WTC11 (cell line): Measurements from ENCODE around the gene SIGLEC7. TPM values are rescaled to one million over a fixed set of nuclear protein-coding genes. Genes with fewer than 3 reads are reported as not detected.

ENCODE experiments used
- ATAC-seq: fragments of 200-7000 bp; cut with Tn5 transposase; 2 replicates; pipeline ENCODE4 v1.10.0; 2021; ENCODE audit warnings: mild to moderate bottlenecking, moderate library complexity
- CTCF ChIA-PET: fragments of 300-600 bp; sonication (Branson Sonifier 250); formaldehyde crosslinking; loops from one replicate; lab custom pipeline; 2021; ENCODE audit warnings: antibody characterized with exemption; lab: Charles Lee
- POLR2A ChIA-PET: fragments of 350-600 bp; sonication (Branson Sonifier 250); formaldehyde crosslinking; loops from one replicate; lab custom pipeline; 2021; ENCODE audit warnings: antibody characterized with exemption; lab: Charles Lee
- DNase-seq: peaks from one replicate; pipeline ENCODE4 v3.0.0; 2021; ENCODE audit warnings: low spot score
- H3K27ac Mint-ChIP-seq: 2 replicates; pipeline ENCODE4 v1.8.0; 2021; ENCODE audit warnings: mixed read lengths
- H3K27me3 Mint-ChIP-seq: 2 replicates; pipeline ENCODE4 v1.8.0; 2021; ENCODE audit warnings: low read depth, mild to moderate bottlenecking, moderate library complexity, mixed read lengths
- H3K36me3 Mint-ChIP-seq: 2 replicates; pipeline ENCODE4 v1.8.0; 2021; ENCODE audit warnings: mixed read lengths
- H3K4me1 Mint-ChIP-seq: 2 replicates; pipeline ENCODE4 v1.8.0; 2022; ENCODE audit warnings: mixed read lengths
- H3K4me3 Mint-ChIP-seq: 2 replicates; pipeline ENCODE4 v1.8.0; 2021; ENCODE audit warnings: mild to moderate bottlenecking, moderate library complexity, mixed read lengths
- H3K9me3 Mint-ChIP-seq: 2 replicates; pipeline ENCODE4 v1.8.0; 2021; ENCODE audit warnings: mixed read lengths
- ATF1 ChIP-seq: sonication (generic); formaldehyde crosslinking; IDR thresholded peaks from 2 replicates; pipeline ENCODE4 v1.8.1; 2023; ENCODE audit warnings: mild to moderate bottlenecking, moderate library complexity, missing genetic modification reagents
- FOXJ3 ChIP-seq: sonication (generic); formaldehyde crosslinking; IDR thresholded peaks from 2 replicates; pipeline ENCODE4 v1.9.0; 2021; ENCODE audit warnings: missing genetic modification reagents, mild to moderate bottlenecking, borderline replicate concordance
- GRHL2 ChIP-seq: fragments of 250-450 bp; sonication (Bioruptor Pico); IDR thresholded peaks from 2 replicates; pipeline ENCODE4 v1.8.0; 2022; ENCODE audit warnings: mild to moderate bottlenecking, moderate library complexity; ENCODE audit not compliant: insufficient replicate concordance, severe bottlenecking
- GTF2I ChIP-seq: fragments of 250-450 bp; sonication (Bioruptor Pico); conservative IDR thresholded peaks from 2 replicates; pipeline ENCODE4 v1.4.0; 2021; ENCODE audit warnings: mild to moderate bottlenecking
- IRF2 ChIP-seq: sonication (generic); formaldehyde crosslinking; IDR thresholded peaks from 2 replicates; pipeline ENCODE4 v1.8.0; 2022; ENCODE audit warnings: low read depth, missing genetic modification reagents, borderline replicate concordance
- JUN ChIP-seq: sonication (generic); formaldehyde crosslinking; IDR thresholded peaks from 2 replicates; pipeline ENCODE4 v1.8.0; 2023; ENCODE audit warnings: mild to moderate bottlenecking, missing genetic modification reagents
- MYBL2 ChIP-seq: sonication (generic); formaldehyde crosslinking; IDR thresholded peaks from 2 replicates; pipeline ENCODE4 v1.8.1; 2023; ENCODE audit warnings: mild to moderate bottlenecking, moderate library complexity, missing genetic modification reagents
- NFATC4 ChIP-seq: fragments of 250-450 bp; sonication (Bioruptor Pico); IDR thresholded peaks from 2 replicates; pipeline ENCODE4 v1.9.0; 2021; ENCODE audit warnings: mild to moderate bottlenecking
- OVOL2 ChIP-seq: fragments of 250-450 bp; sonication (Bioruptor Pico); IDR thresholded peaks from 2 replicates; pipeline ENCODE4 v1.9.0; 2021; ENCODE audit warnings: mild to moderate bottlenecking, borderline replicate concordance
- SP1 ChIP-seq: sonication (generic); formaldehyde crosslinking; conservative IDR thresholded peaks from 2 replicates; pipeline ENCODE4 v1.8.1; 2022; ENCODE audit warnings: missing genetic modification reagents
- ZNF219 ChIP-seq: sonication (generic); formaldehyde crosslinking; IDR thresholded peaks from 2 replicates; pipeline ENCODE4 v1.8.0; 2023; ENCODE audit warnings: missing genetic modification reagents, mild to moderate bottlenecking, borderline replicate concordance
- ZNF416 ChIP-seq: fragments of 250-450 bp; sonication (Bioruptor Pico); IDR thresholded peaks from 2 replicates; pipeline ENCODE4 v1.9.0; 2021; ENCODE audit warnings: mild to moderate bottlenecking, inconsistent platforms
- total RNA-seq: library from RNA; stranded (reverse); gene quantifications from 3 replicates; pipeline ENCODE4 v1.2.3, GENCODE V29; 2021
- TF ChIP-seq, protein P1 (sequence below): sonication (generic); formaldehyde crosslinking; IDR thresholded peaks from 2 replicates; pipeline ENCODE4 v1.8.1; 2023; ENCODE audit warnings: mild to moderate bottlenecking, missing genetic modification reagents, moderate library complexity
- TF ChIP-seq, protein P2 (sequence below): sonication (generic); formaldehyde crosslinking; IDR thresholded peaks from 2 replicates; pipeline ENCODE4 v1.8.1; 2022; ENCODE audit warnings: mild to moderate bottlenecking, missing genetic modification reagents, moderate library complexity, borderline replicate concordance
- TF ChIP-seq, protein P3 (sequence below): sonication (generic); formaldehyde crosslinking; IDR thresholded peaks from 2 replicates; pipeline ENCODE4 v1.8.1; 2022; ENCODE audit warnings: low read depth, mild to moderate bottlenecking, moderate library complexity, missing genetic modification reagents, borderline replicate concordance
- TF ChIP-seq, protein P4 (sequence below): fragments of 200-600 bp; IDR thresholded peaks from 2 replicates; pipeline ENCODE4 v1.8.0; 2022; ENCODE audit warnings: antibody characterized with exemption
- TF ChIP-seq, protein P5 (sequence below): sonication (generic); formaldehyde crosslinking; conservative IDR thresholded peaks from 2 replicates; pipeline ENCODE4 v1.8.1; 2022; ENCODE audit warnings: mild to moderate bottlenecking, missing genetic modification reagents
- TF ChIP-seq, protein P6 (sequence below): sonication (generic); formaldehyde crosslinking; IDR thresholded peaks from 2 replicates; pipeline ENCODE4 v1.8.1; 2022; ENCODE audit warnings: missing genetic modification reagents, borderline replicate concordance

SIGLEC7 gene
- total RNA-seq, 1 experiment from 2014 or later: not detected

DNA sequence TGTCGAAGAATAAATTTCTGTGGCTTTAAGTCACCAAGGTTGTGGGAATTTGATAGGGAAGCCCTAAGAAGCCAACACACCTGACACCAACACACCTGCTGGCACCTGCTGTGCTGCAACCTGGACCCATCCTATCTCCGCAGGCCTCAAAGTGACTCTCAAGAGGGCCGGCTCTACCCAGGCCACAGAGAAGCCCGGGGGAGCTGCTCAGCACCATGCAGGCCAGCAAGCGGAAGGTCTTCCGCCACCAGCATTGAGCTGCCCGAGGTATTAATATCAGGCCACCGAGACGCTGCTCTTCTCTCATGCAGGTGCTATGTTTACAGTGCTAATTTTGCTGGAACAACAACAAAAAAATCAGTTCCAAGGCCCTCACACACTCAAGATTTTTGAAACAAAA is 50.6 kb downstream of the SIGLEC7 start:
- Mint-ChIP-seq H3K27ac (no peak overlapping the region), H3K9me3 (peaks cover 11% of the 10 kb centered on the region), H3K27me3 (peaks cover 9% of the 10 kb centered on the region), H3K4me3 (no peak overlapping the region), H3K4me1 (no peaks in the 10 kb centered on the region), H3K36me3 (no peaks in the 10 kb centered on the region)
- no peak for DNase-seq
- ChIA-PET CTCF (interaction anchor here (0.7 to 1.3 kb wide), 3 partner anchors 34 to 1520 kb away, joined by 3 read pairs; no protein-coding TSS in a partner anchor), POLR2A (no interaction called here)
- ATAC-seq: no peak
- TF ChIP-seq, protein P1, sequence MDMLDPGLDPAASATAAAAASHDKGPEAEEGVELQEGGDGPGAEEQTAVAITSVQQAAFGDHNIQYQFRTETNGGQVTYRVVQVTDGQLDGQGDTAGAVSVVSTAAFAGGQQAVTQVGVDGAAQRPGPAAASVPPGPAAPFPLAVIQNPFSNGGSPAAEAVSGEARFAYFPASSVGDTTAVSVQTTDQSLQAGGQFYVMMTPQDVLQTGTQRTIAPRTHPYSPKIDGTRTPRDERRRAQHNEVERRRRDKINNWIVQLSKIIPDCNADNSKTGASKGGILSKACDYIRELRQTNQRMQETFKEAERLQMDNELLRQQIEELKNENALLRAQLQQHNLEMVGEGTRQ (CRISPR knock-in tag): no peak
- TF ChIP-seq, protein P2, sequence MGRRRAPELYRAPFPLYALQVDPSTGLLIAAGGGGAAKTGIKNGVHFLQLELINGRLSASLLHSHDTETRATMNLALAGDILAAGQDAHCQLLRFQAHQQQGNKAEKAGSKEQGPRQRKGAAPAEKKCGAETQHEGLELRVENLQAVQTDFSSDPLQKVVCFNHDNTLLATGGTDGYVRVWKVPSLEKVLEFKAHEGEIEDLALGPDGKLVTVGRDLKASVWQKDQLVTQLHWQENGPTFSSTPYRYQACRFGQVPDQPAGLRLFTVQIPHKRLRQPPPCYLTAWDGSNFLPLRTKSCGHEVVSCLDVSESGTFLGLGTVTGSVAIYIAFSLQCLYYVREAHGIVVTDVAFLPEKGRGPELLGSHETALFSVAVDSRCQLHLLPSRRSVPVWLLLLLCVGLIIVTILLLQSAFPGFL: no peak
- no peak for TF ChIP-seq NFATC4 (CRISPR knock-in tag)
- TF ChIP-seq ZNF219 (CRISPR knock-in tag): no peak
- TF ChIP-seq ZNF416: no peak
- TF ChIP-seq, protein P3, sequence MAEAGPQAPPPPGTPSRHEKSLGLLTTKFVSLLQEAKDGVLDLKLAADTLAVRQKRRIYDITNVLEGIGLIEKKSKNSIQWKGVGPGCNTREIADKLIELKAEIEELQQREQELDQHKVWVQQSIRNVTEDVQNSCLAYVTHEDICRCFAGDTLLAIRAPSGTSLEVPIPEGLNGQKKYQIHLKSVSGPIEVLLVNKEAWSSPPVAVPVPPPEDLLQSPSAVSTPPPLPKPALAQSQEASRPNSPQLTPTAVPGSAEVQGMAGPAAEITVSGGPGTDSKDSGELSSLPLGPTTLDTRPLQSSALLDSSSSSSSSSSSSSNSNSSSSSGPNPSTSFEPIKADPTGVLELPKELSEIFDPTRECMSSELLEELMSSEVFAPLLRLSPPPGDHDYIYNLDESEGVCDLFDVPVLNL (CRISPR knock-in tag): no peak
- TF ChIP-seq ATF1: no peak
- TF ChIP-seq, protein P4, sequence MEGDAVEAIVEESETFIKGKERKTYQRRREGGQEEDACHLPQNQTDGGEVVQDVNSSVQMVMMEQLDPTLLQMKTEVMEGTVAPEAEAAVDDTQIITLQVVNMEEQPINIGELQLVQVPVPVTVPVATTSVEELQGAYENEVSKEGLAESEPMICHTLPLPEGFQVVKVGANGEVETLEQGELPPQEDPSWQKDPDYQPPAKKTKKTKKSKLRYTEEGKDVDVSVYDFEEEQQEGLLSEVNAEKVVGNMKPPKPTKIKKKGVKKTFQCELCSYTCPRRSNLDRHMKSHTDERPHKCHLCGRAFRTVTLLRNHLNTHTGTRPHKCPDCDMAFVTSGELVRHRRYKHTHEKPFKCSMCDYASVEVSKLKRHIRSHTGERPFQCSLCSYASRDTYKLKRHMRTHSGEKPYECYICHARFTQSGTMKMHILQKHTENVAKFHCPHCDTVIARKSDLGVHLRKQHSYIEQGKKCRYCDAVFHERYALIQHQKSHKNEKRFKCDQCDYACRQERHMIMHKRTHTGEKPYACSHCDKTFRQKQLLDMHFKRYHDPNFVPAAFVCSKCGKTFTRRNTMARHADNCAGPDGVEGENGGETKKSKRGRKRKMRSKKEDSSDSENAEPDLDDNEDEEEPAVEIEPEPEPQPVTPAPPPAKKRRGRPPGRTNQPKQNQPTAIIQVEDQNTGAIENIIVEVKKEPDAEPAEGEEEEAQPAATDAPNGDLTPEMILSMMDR: no peak
- TF ChIP-seq GTF2I (CRISPR knock-in tag): no peak
- TF ChIP-seq SP1 (CRISPR knock-in tag): no peak
- TF ChIP-seq OVOL2 (CRISPR knock-in tag): no peak
- no peak for TF ChIP-seq MYBL2 (CRISPR knock-in tag)
- no peak for TF ChIP-seq IRF2
- no peak for TF ChIP-seq JUN (CRISPR knock-in tag)
- TF ChIP-seq FOXJ3: no peak

DNA sequence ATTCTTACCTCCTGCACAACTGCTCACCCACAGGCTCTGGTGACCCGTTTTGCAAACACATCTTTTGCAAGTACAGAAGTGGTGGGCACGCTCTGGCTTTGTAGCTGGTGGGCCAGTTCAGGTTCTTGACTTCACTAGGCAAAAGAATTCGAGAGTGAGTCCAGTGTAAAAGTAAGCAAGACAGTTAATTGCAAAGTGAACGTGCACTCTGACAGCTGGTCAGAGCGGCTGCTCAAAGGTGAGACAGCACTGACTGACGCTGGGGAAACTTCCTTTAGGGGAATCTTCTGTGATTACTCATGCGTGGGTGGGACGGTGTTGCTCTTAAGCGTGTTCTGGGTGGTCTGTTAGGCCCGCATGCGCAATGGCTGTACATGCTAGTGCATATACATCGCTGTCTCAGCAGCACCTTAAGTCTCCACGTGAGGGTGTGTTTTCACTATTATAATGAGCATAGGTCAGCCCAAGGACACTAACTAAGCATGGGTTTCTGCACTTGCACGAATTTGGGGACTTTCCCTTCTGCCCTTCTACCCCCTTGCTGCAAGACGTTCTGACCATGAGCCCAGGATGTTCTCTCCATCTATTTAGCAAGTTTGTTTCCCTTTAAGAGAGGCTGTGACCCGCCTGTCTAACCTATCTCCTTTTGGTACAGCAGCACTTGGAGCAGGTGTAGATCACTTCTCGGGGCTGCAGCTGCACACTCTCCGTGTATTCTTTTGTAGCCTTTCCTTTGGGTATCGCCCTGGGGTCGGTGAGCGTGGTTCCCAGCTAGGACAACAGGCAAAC is 52.6 kb downstream of the SIGLEC7 start:
- H3K36me3 Mint-ChIP-seq: no peaks in the 10 kb centered on the region
- CTCF ChIA-PET: no interaction called here
- ATAC-seq: no peak

More for the DNA sequence above, 52.6 kb downstream of the SIGLEC7 start:
- Mint-ChIP-seq H3K27me3 (peaks cover 9% of the 10 kb centered on the region), H3K27ac (no peak overlapping the region), H3K4me1 (no peaks in the 10 kb centered on the region), H3K9me3 (peaks cover 11% of the 10 kb centered on the region), H3K4me3 (no peak overlapping the region)
- DNase-seq: no peak
- TF ChIP-seq GRHL2 (CRISPR knock-in tag) (no peak), MYBL2 (CRISPR knock-in tag) (no peak)
- TF ChIP-seq, protein P5, sequence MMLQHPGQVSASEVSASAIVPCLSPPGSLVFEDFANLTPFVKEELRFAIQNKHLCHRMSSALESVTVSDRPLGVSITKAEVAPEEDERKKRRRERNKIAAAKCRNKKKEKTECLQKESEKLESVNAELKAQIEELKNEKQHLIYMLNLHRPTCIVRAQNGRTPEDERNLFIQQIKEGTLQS (CRISPR knock-in tag): no peak
- TF ChIP-seq, protein P6, sequence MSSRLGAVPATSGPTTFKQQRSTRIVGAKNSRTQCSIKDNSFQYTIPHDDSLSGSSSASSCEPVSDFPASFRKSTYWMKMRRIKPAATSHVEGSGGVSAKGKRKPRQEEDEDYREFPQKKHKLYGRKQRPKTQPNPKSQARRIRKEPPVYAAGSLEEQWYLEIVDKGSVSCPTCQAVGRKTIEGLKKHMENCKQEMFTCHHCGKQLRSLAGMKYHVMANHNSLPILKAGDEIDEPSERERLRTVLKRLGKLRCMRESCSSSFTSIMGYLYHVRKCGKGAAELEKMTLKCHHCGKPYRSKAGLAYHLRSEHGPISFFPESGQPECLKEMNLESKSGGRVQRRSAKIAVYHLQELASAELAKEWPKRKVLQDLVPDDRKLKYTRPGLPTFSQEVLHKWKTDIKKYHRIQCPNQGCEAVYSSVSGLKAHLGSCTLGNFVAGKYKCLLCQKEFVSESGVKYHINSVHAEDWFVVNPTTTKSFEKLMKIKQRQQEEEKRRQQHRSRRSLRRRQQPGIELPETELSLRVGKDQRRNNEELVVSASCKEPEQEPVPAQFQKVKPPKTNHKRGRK (CRISPR knock-in tag): no peak
- POLR2A ChIA-PET: no interaction called here
